Stimulated activated CD4-positive, alpha-beta T cell treated with anti-CD3 and anti-CD28 coated beads, Interleukin-2, amount 100 ng/mL, for 48 hours (primary cell): ENCODE results near the gene FABP3.

ENCODE experiments used
- DNase-seq, 2 donors: peaks; one replicate each; pipeline ENCODE4 v3.0.0-alpha.2; 2020

FABP3 gene

GRCh38 chr1:31371121-31371959 lies 1.5 kb downstream of the FABP3 start:
- DNase-seq: no peak

- no peak for DNase-seq
Observed at GRCh38 chr1:31370565-31370964, 2.3 kb downstream of the FABP3 start.

GRCh38 chr1:31370021-31370420 lies 2.9 kb downstream of the FABP3 start:
- no peak for DNase-seq

GRCh38 chr1:31368611-31369107 lies 4.2 kb downstream of the FABP3 start:
- DNase-seq: no peak

- no peak for DNase-seq
Observed at GRCh38 chr1:31366796-31367195, 6.1 kb downstream of the FABP3 start.

- no peak for DNase-seq
Observed at GRCh38 chr1:31364561-31365250, 8.2 kb downstream of the FABP3 start.

GRCh38 chr1:31362032-31362431 lies 10.8 kb downstream of the FABP3 start:
- no peak for DNase-seq

GRCh38 chr1:31361607-31362006 lies 11.3 kb downstream of the FABP3 start:
- DNase-seq: no peak

- no peak for DNase-seq
Observed at GRCh38 chr1:31356427-31356826, 16.4 kb downstream of the FABP3 start.

- no peak for DNase-seq
Observed at GRCh38 chr1:31354283-31354682, 18.6 kb downstream of the FABP3 start.

GRCh38 chr1:31348449-31348848 lies 24.4 kb downstream of the FABP3 start:
- no peak for DNase-seq

GRCh38 chr1:31346785-31347184 lies 26.1 kb downstream of the FABP3 start:
- no peak for DNase-seq

- no peak for DNase-seq
Observed at GRCh38 chr1:31345635-31346034, 27.2 kb downstream of the FABP3 start.

GRCh38 chr1:31344503-31344902 lies 28.4 kb downstream of the FABP3 start:
- no peak for DNase-seq

GRCh38 chr1:31336687-31337467 lies 36.0 kb downstream of the FABP3 start:
- no peak for DNase-seq

- DNase-seq: no peak
Observed at GRCh38 chr1:31335007-31335406, 37.9 kb downstream of the FABP3 start.

GRCh38 chr1:31327381-31327780 lies 45.5 kb downstream of the FABP3 start:
- no peak for DNase-seq

- no peak for DNase-seq
Observed at GRCh38 chr1:31326461-31326860, 46.4 kb downstream of the FABP3 start.

GRCh38 chr1:31324992-31325391 lies 47.9 kb downstream of the FABP3 start:
- no peak for DNase-seq

GRCh38 chr1:31324093-31324492 lies 48.8 kb downstream of the FABP3 start:
- DNase-seq: no peak

GRCh38 chr1:31318146-31318545 lies 54.7 kb downstream of the FABP3 start:
- no peak for DNase-seq

GRCh38 chr1:31315902-31316301 lies 57.0 kb downstream of the FABP3 start:
- DNase-seq: no peak
